ENCODE results near the gene MPG. TPM values are rescaled to one million over a fixed set of nuclear protein-coding genes. Genes with fewer than 3 reads are reported as not detected.

MPG gene
- total RNA-seq, 2 donors from 2014 or later = 45.6 to 51.9 TPM

GRCh38 chr16:78444-79150 lies 572 bp downstream of the MPG start:
- peaks cover 11% of the 10 kb centered on the region for H3K36me3 Mint-ChIP-seq (ENCODE audit: low read depth)
- no peaks in the 10 kb centered on the region for H3K9me3 Mint-ChIP-seq
- peak overlapping the region; percentile 83 for H3K4me3 Mint-ChIP-seq
- peaks cover 8% of the 10 kb centered on the region for H3K4me1 Mint-ChIP-seq
- ATAC-seq (replicated peaks) = peak; percentile 34
- peaks cover 7% of the 10 kb centered on the region for H3K27me3 Mint-ChIP-seq
- peak overlapping the region; percentile 87 for H3K27ac Mint-ChIP-seq

- Mint-ChIP-seq H3K9me3 (no peaks in the 10 kb centered on the region), H3K27me3 (peaks cover 3% of the 10 kb centered on the region), H3K36me3 (ENCODE audit: low read depth) (peaks cover 19% of the 10 kb centered on the region), H3K27ac (peak overlapping the region; percentile 87), H3K4me1 (peaks cover 13% of the 10 kb centered on the region), H3K4me3 (peak overlapping the region; percentile 83)
- no peak for ATAC-seq (replicated peaks)
Measured at GRCh38 chr16:79151-80054, 1.4 kb downstream of the MPG start.

GRCh38 chr16:83060-83603 lies 5.1 kb downstream of the MPG start:
- no peak for ATAC-seq (replicated peaks)
- Mint-ChIP-seq H3K4me1 (peaks cover 13% of the 10 kb centered on the region), H3K9me3 (no peaks in the 10 kb centered on the region), H3K4me3 (peak overlapping the region; percentile 44), H3K27ac (peak overlapping the region; percentile 50), H3K27me3 (no peaks in the 10 kb centered on the region), H3K36me3 (ENCODE audit: low read depth) (peaks cover 53% of the 10 kb centered on the region)

GRCh38 chr16:83781-84615 lies 6.0 kb downstream of the MPG start:
- no peak for ATAC-seq (replicated peaks)
- Mint-ChIP-seq H3K4me1 (peaks cover 13% of the 10 kb centered on the region), H3K36me3 (ENCODE audit: low read depth) (peaks cover 61% of the 10 kb centered on the region), H3K4me3 (peak overlapping the region; percentile 44), H3K27me3 (no peaks in the 10 kb centered on the region), H3K27ac (peak overlapping the region; percentile 49), H3K9me3 (no peaks in the 10 kb centered on the region)

GRCh38 chr16:84718-85406 lies 6.8 kb downstream of the MPG start:
- Mint-ChIP-seq H3K36me3 (ENCODE audit: low read depth) (peaks cover 57% of the 10 kb centered on the region), H3K27ac (peak overlapping the region; percentile 49), H3K27me3 (no peaks in the 10 kb centered on the region), H3K4me3 (peak overlapping the region; percentile 44), H3K4me1 (peaks cover 13% of the 10 kb centered on the region), H3K9me3 (no peaks in the 10 kb centered on the region)
- peak; percentile 95 for ATAC-seq (replicated peaks)

- Mint-ChIP-seq H3K4me1 (peaks cover 13% of the 10 kb centered on the region), H3K27ac (peak overlapping the region; percentile 49), H3K36me3 (ENCODE audit: low read depth) (peaks cover 56% of the 10 kb centered on the region), H3K27me3 (no peaks in the 10 kb centered on the region), H3K9me3 (no peaks in the 10 kb centered on the region), H3K4me3 (peak overlapping the region; percentile 44)
- ATAC-seq (replicated peaks) = no peak
Measured at GRCh38 chr16:85407-85782, 7.4 kb downstream of the MPG start.

- H3K27me3 Mint-ChIP-seq = no peaks in the 10 kb centered on the region
- H3K9me3 Mint-ChIP-seq = no peaks in the 10 kb centered on the region
- peaks cover 13% of the 10 kb centered on the region for H3K4me1 Mint-ChIP-seq
- no peak overlapping the region for H3K4me3 Mint-ChIP-seq
- no peak for ATAC-seq (replicated peaks)
- peak overlapping the region; percentile 59 for H3K27ac Mint-ChIP-seq
- peaks cover 60% of the 10 kb centered on the region for H3K36me3 Mint-ChIP-seq (ENCODE audit: low read depth)
Measured at GRCh38 chr16:85865-86264, 7.8 kb downstream of the MPG start.

GRCh38 chr16:86483-86952 lies 8.5 kb downstream of the MPG start:
- ATAC-seq (replicated peaks) = no peak
- Mint-ChIP-seq H3K27ac (no peak overlapping the region), H3K4me1 (peaks cover 13% of the 10 kb centered on the region), H3K27me3 (no peaks in the 10 kb centered on the region), H3K4me3 (no peak overlapping the region), H3K9me3 (no peaks in the 10 kb centered on the region), H3K36me3 (ENCODE audit: low read depth) (peaks cover 61% of the 10 kb centered on the region)

GRCh38 chr16:88613-89012 lies 10.6 kb downstream of the MPG start:
- H3K27ac Mint-ChIP-seq = no peak overlapping the region
- no peaks in the 10 kb centered on the region for H3K9me3 Mint-ChIP-seq
- peaks cover 11% of the 10 kb centered on the region for H3K4me1 Mint-ChIP-seq
- H3K4me3 Mint-ChIP-seq = no peak overlapping the region
- peaks cover 59% of the 10 kb centered on the region for H3K36me3 Mint-ChIP-seq (ENCODE audit: low read depth)
- no peaks in the 10 kb centered on the region for H3K27me3 Mint-ChIP-seq
- no peak for ATAC-seq (replicated peaks)

- no peak for ATAC-seq (replicated peaks)
- Mint-ChIP-seq H3K4me3 (no peak overlapping the region), H3K4me1 (peaks cover 4% of the 10 kb centered on the region), H3K27ac (no peak overlapping the region), H3K9me3 (no peaks in the 10 kb centered on the region), H3K36me3 (ENCODE audit: low read depth) (peaks cover 48% of the 10 kb centered on the region), H3K27me3 (no peaks in the 10 kb centered on the region)
Measured at GRCh38 chr16:89391-90302, 11.6 kb downstream of the MPG start.

GRCh38 chr16:91484-91883 lies 13.5 kb downstream of the MPG start:
- Mint-ChIP-seq H3K4me3 (no peak overlapping the region), H3K27me3 (no peaks in the 10 kb centered on the region), H3K4me1 (no peaks in the 10 kb centered on the region), H3K27ac (no peak overlapping the region), H3K9me3 (no peaks in the 10 kb centered on the region), H3K36me3 (ENCODE audit: low read depth) (peaks cover 33% of the 10 kb centered on the region)
- ATAC-seq (replicated peaks) = no peak

GRCh38 chr16:92431-93339 lies 14.7 kb downstream of the MPG start:
- Mint-ChIP-seq H3K27me3 (no peaks in the 10 kb centered on the region), H3K36me3 (ENCODE audit: low read depth) (peaks cover 21% of the 10 kb centered on the region), H3K9me3 (no peaks in the 10 kb centered on the region), H3K4me1 (no peaks in the 10 kb centered on the region), H3K27ac (no peak overlapping the region), H3K4me3 (no peak overlapping the region)
- no peak for ATAC-seq (replicated peaks)

All from activated T-helper 17 cell treated with anti-CD3 and anti-CD28 coated beads, Interleukin-2, amount 50 U/mL, for 72 hours (primary cell).